GM23338 (cell line): ENCODE data around the gene RBM38. TPM values are rescaled to one million over a fixed set of nuclear protein-coding genes. Genes with fewer than 3 reads are reported as not detected.

Experiments used
- ATAC-seq: fragments of 200-7000 bp; cut with Tn5 transposase; 3 replicates; pipeline ENCODE4 v1.9.1; 2020
- DNase-seq: peaks from one replicate; pipeline ENCODE4 v3.0.0-alpha.2; 2015; ENCODE audit warnings: low spot score
- H2AFZ ChIP-seq: fragments of 200-600 bp; sonication (generic); 2 replicates; pipeline ENCODE4 v1.8.0; 2016; ENCODE audit warnings: antibody characterized with exemption, mild to moderate bottlenecking, moderate library complexity
- H3F3A ChIP-seq: fragments of 200-600 bp; sonication (generic); replicated peaks from 2 replicates; pipeline ENCODE4 v1.8.0; 2017; ENCODE audit warnings: antibody characterized with exemption, mixed run types, low read depth
- H3K27ac ChIP-seq: fragments of 200-600 bp; sonication (generic); 2 replicates; pipeline ENCODE4 v1.6.1; 2016; ENCODE audit warnings: low read depth
- H3K27me3 ChIP-seq: fragments of 200-600 bp; sonication (generic); 2 replicates; pipeline ENCODE4 v1.8.0; 2016; ENCODE audit warnings: mild to moderate bottlenecking, mixed run types, moderate library complexity; ENCODE audit not compliant: insufficient read depth
- H3K36me3 ChIP-seq: fragments of 200-600 bp; sonication (generic); 2 replicates; pipeline ENCODE4 v1.8.0; 2016; ENCODE audit warnings: mild to moderate bottlenecking; ENCODE audit not compliant: insufficient read depth
- H3K4me1 ChIP-seq: fragments of 200-600 bp; sonication (generic); 2 replicates; pipeline ENCODE4 v1.8.0; 2016; ENCODE audit warnings: mild to moderate bottlenecking, moderate library complexity; ENCODE audit not compliant: insufficient read depth
- H3K4me2 ChIP-seq: fragments of 200-600 bp; sonication (generic); 2 replicates; pipeline ENCODE4 v1.7.1; 2017; ENCODE audit warnings: mixed run types
- H3K4me3 ChIP-seq: fragments of 200-600 bp; sonication (generic); 2 replicates; pipeline ENCODE4 v1.6.1; 2016; ENCODE audit warnings: mixed run types
- H3K79me2 ChIP-seq: fragments of 200-600 bp; sonication (generic); replicated peaks from 2 replicates; pipeline ENCODE4 v1.8.0; 2017; ENCODE audit warnings: mild to moderate bottlenecking; ENCODE audit not compliant: insufficient read depth
- H3K9me2 ChIP-seq: fragments of 200-600 bp; sonication (generic); 2 replicates; pipeline ENCODE4 v1.8.0; 2017; ENCODE audit not compliant: insufficient read depth
- H4K20me1 ChIP-seq: fragments of 200-600 bp; sonication (generic); replicated peaks from 2 replicates; pipeline ENCODE4 v1.8.0; 2017; ENCODE audit warnings: mild to moderate bottlenecking; ENCODE audit not compliant: insufficient read depth
- H3K27ac Mint-ChIP-seq: 2 replicates; pipeline ENCODE4 v1.8.0; 2020; ENCODE audit warnings: inconsistent platforms, mild to moderate bottlenecking, moderate library complexity, mixed read lengths
- H3K27me3 Mint-ChIP-seq: 3 replicates; pipeline ENCODE4 v1.8.0; 2022; ENCODE audit warnings: low read depth, mild to moderate bottlenecking, moderate library complexity, mixed read lengths, inconsistent platforms; ENCODE audit not compliant: insufficient read depth, poor library complexity
- H3K36me3 Mint-ChIP-seq: 3 replicates; pipeline ENCODE4 v1.8.0; 2021; ENCODE audit warnings: low read depth, mild to moderate bottlenecking, inconsistent platforms, moderate library complexity, mixed read lengths
- H3K4me1 Mint-ChIP-seq: 3 replicates; pipeline ENCODE4 v1.8.0; 2020; ENCODE audit warnings: mild to moderate bottlenecking, inconsistent platforms, mixed read lengths
- H3K4me3 Mint-ChIP-seq: 3 replicates; pipeline ENCODE4 v1.8.0; 2021; ENCODE audit warnings: moderate library complexity, mild to moderate bottlenecking, inconsistent platforms, mixed read lengths
- H3K9me3 Mint-ChIP-seq: 3 replicates; pipeline ENCODE4 v1.8.0; 2020; ENCODE audit warnings: moderate library complexity, mild to moderate bottlenecking, inconsistent platforms, mixed read lengths
- CREB1 ChIP-seq: fragments of 250-450 bp; sonication (Bioruptor Pico); IDR thresholded peaks from 2 replicates; pipeline ENCODE4 v1.5.0; 2020; ENCODE audit warnings: low read depth, mild to moderate bottlenecking, moderate library complexity
- ETS1 ChIP-seq: IDR thresholded peaks from 2 replicates; pipeline ENCODE4 v1.6.1; 2016; ENCODE audit warnings: antibody characterized with exemption
- EZH2 ChIP-seq: fragments of 200-600 bp; sonication (generic); IDR thresholded peaks from one replicate; pipeline ENCODE4 v1.8.0; 2017; ENCODE audit warnings: antibody characterized with exemption, mild to moderate bottlenecking, low read depth; ENCODE audit not compliant: unreplicated experiment
- POLR2AphosphoS5 ChIP-seq: IDR thresholded peaks from 2 replicates; pipeline ENCODE4 v1.6.1; 2016; ENCODE audit warnings: antibody characterized with exemption, low read depth
- STAT1 ChIP-seq: IDR thresholded peaks from one replicate; pipeline ENCODE4 v1.6.1; 2016; ENCODE audit warnings: antibody characterized with exemption; ENCODE audit not compliant: unreplicated experiment
- ZNF114 ChIP-seq: fragments of 250-450 bp; sonication (Bioruptor Pico); IDR thresholded peaks from 2 replicates; pipeline ENCODE4 v1.5.0; 2020; ENCODE audit warnings: mild to moderate bottlenecking, moderate library complexity
- ZNF331 ChIP-seq: fragments of 250-450 bp; sonication (Bioruptor Pico); IDR thresholded peaks from 2 replicates; pipeline ENCODE4 v1.5.0; 2020; ENCODE audit warnings: low read depth, mild to moderate bottlenecking, moderate library complexity
- polyA plus RNA-seq: library from polyadenylated mRNA; unstranded; fragments of >200 nt; fragmentation: Nextera tagmentation; extraction: Ambion mirVana; gene quantifications from 2 replicates; pipeline ENCODE4 v1.2.1, GENCODE V29; 2016
- total RNA-seq: library from RNA; depleted of rRNA; stranded (reverse); fragments of >200 nt; shearing (Covaris generic); gene quantifications from 2 replicates; pipeline ENCODE4 v1.2.3, GENCODE V29; 2014
- TF ChIP-seq, protein P1 (sequence below): fragments of 250-450 bp; sonication (Bioruptor Pico); IDR thresholded peaks from 2 replicates; pipeline ENCODE4 v1.5.0; 2020; ENCODE audit warnings: mild to moderate bottlenecking, moderate library complexity

RBM38 gene
- total and polyA plus RNA-seq, 2 experiments from 2014 or later = 22.9 to 80.5 TPM

- peaks cover 88% of the 10 kb centered on the region for H3K79me2 ChIP-seq
- no peaks in the 10 kb centered on the region for H3K9me2 ChIP-seq
- Mint-ChIP-seq H3K27ac (no peak overlapping the region), H3K36me3 (peaks cover 67% of the 10 kb centered on the region), H3K27me3 (peaks cover 5% of the 10 kb centered on the region), H3K4me1 (peaks cover 28% of the 10 kb centered on the region), H3K9me3 (no peaks in the 10 kb centered on the region), H3K4me3 (no peak overlapping the region)
- peaks cover 7% of the 10 kb centered on the region; the same call in 1 of the 2 replicates for H3K36me3 ChIP-seq
- DNase-seq (no peak), ATAC-seq (no peak)
- H2AFZ ChIP-seq = no peak overlapping the region
- H3K4me2 ChIP-seq = no peak overlapping the region
- H3K4me1 ChIP-seq = no peaks in the 10 kb centered on the region
- no peaks in the 10 kb centered on the region for H3K27me3 ChIP-seq
- no peaks in the 10 kb centered on the region for H3F3A ChIP-seq
- no peak overlapping the region for H3K27ac ChIP-seq
- H4K20me1 ChIP-seq = peaks cover 19% of the 10 kb centered on the region
- H3K4me3 ChIP-seq = no peak overlapping the region
- no peak for TF ChIP-seq EZH2
Observed at GRCh38 chr20:57398231-57398821, 7.1 kb downstream of the RBM38 start.

DNA sequence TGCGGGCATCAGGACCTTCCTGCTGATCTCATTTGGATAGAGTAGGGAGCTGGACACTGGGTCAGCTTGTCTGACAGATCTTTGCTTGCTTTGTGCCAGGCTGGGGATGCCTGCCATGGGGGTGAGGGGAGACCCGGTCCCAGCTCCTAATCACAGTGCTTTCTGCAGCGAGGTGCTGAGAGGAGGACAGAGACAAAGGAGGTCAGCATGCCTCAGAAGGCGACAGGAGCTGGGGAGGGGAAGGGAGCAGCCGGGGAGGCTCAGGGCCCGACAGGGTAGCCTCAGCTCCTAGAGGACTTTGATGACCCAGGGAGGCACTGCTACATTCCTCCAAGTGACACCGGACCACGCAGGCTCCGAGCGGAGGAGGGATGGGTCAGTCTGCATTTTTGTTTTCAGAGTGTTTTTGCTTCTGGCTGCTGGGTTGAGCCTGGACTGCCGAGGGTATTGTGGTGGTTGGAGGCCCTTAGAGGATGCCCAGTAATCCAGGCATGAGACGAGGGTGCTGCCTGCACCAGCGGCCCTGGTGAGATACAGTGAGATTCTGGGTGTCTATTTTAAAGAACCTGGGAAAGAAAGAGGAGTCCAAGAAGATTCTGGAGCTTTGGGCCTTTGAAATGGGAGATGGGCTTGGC, 7.8 kb downstream of the RBM38 start:
- H3F3A ChIP-seq = no peaks in the 10 kb centered on the region
- H3K36me3 ChIP-seq = 0 out of 2 replicates have a peak, but pooled peaks cover 6% of the 10 kb centered on the region
- no peaks in the 10 kb centered on the region for H3K9me3 Mint-ChIP-seq
- H3K4me3 Mint-ChIP-seq = no peak overlapping the region
- TF ChIP-seq POLR2AphosphoS5 (no peak), CREB1 (CRISPR knock-in tag) (no peak)
- H3K4me3 ChIP-seq = no peak overlapping the region
- no peaks in the 10 kb centered on the region for H3K4me1 ChIP-seq
- H3K27ac ChIP-seq = no peak overlapping the region
- peaks cover 21% of the 10 kb centered on the region for H3K4me1 Mint-ChIP-seq
- H3K27me3 ChIP-seq = no peaks in the 10 kb centered on the region
- H2AFZ ChIP-seq = no peak overlapping the region
- peak overlapping the region; percentile 85 for H3K27ac Mint-ChIP-seq
- no peak overlapping the region for H3K4me2 ChIP-seq
- DNase-seq = no peak
- no peaks in the 10 kb centered on the region for H3K9me2 ChIP-seq
- H3K36me3 Mint-ChIP-seq = peaks cover 64% of the 10 kb centered on the region
- peaks cover 81% of the 10 kb centered on the region for H3K79me2 ChIP-seq
- H3K27me3 Mint-ChIP-seq = peaks cover 7% of the 10 kb centered on the region
- peaks cover 14% of the 10 kb centered on the region for H4K20me1 ChIP-seq
- ATAC-seq = no peak

DNA sequence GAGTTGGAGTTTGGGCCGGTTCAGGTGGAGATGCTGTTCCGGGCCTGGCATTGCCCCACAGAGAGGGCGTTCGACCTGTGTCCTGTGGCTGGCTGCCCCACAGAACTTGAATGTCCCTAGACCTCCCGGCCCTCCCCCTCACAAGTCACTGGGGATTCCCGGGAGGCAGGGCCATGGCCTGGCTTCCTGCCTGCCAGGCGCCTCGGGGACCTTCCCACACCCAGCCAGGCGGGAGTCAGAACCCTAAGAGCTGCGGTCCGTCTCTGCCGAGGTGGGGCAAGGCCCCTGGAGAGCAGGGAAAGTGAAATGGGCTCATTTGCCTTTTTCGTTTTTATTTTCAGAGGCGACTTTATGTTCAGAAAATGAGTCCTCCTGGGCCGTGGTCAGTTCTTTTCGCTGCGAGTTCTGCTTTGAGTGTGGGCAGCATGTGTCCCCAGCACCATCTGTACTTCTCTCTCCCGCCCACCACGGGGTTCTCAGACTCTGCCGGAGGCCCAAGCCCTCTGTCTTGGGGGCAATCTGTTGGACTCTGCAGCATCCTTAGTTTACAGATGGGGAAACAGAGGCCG, 8.5 kb downstream of the RBM38 start:
- H3K36me3 Mint-ChIP-seq = peaks cover 61% of the 10 kb centered on the region
- H3F3A ChIP-seq = no peaks in the 10 kb centered on the region
- H3K4me1 Mint-ChIP-seq = peaks cover 16% of the 10 kb centered on the region
- no peak overlapping the region for H3K4me3 Mint-ChIP-seq
- 0 out of 2 replicates have a peak, but pooled peaks cover 6% of the 10 kb centered on the region for H3K36me3 ChIP-seq
- peaks cover 13% of the 10 kb centered on the region for H4K20me1 ChIP-seq
- H3K4me1 ChIP-seq = no peaks in the 10 kb centered on the region
- H3K4me2 ChIP-seq = no peak overlapping the region
- H3K27ac ChIP-seq = no peak overlapping the region
- no peaks in the 10 kb centered on the region for H3K9me2 ChIP-seq
- no peak for DNase-seq
- no peak for ATAC-seq
- peak overlapping the region; percentile 80; the same call in 1 of the 2 replicates for H3K27ac Mint-ChIP-seq
- H3K27me3 ChIP-seq = no peaks in the 10 kb centered on the region
- no peak overlapping the region for H3K4me3 ChIP-seq
- no peaks in the 10 kb centered on the region for H3K9me3 Mint-ChIP-seq
- H3K27me3 Mint-ChIP-seq = peaks cover 7% of the 10 kb centered on the region
- H3K79me2 ChIP-seq = peaks cover 75% of the 10 kb centered on the region
- no peak overlapping the region for H2AFZ ChIP-seq
- TF ChIP-seq EZH2 (no peak), CREB1 (CRISPR knock-in tag) (no peak), ZNF114 (CRISPR knock-in tag) (no peak), ZNF331 (CRISPR knock-in tag) (no peak), ETS1 (no peak), STAT1 (no peak)
- TF ChIP-seq, protein P1, sequence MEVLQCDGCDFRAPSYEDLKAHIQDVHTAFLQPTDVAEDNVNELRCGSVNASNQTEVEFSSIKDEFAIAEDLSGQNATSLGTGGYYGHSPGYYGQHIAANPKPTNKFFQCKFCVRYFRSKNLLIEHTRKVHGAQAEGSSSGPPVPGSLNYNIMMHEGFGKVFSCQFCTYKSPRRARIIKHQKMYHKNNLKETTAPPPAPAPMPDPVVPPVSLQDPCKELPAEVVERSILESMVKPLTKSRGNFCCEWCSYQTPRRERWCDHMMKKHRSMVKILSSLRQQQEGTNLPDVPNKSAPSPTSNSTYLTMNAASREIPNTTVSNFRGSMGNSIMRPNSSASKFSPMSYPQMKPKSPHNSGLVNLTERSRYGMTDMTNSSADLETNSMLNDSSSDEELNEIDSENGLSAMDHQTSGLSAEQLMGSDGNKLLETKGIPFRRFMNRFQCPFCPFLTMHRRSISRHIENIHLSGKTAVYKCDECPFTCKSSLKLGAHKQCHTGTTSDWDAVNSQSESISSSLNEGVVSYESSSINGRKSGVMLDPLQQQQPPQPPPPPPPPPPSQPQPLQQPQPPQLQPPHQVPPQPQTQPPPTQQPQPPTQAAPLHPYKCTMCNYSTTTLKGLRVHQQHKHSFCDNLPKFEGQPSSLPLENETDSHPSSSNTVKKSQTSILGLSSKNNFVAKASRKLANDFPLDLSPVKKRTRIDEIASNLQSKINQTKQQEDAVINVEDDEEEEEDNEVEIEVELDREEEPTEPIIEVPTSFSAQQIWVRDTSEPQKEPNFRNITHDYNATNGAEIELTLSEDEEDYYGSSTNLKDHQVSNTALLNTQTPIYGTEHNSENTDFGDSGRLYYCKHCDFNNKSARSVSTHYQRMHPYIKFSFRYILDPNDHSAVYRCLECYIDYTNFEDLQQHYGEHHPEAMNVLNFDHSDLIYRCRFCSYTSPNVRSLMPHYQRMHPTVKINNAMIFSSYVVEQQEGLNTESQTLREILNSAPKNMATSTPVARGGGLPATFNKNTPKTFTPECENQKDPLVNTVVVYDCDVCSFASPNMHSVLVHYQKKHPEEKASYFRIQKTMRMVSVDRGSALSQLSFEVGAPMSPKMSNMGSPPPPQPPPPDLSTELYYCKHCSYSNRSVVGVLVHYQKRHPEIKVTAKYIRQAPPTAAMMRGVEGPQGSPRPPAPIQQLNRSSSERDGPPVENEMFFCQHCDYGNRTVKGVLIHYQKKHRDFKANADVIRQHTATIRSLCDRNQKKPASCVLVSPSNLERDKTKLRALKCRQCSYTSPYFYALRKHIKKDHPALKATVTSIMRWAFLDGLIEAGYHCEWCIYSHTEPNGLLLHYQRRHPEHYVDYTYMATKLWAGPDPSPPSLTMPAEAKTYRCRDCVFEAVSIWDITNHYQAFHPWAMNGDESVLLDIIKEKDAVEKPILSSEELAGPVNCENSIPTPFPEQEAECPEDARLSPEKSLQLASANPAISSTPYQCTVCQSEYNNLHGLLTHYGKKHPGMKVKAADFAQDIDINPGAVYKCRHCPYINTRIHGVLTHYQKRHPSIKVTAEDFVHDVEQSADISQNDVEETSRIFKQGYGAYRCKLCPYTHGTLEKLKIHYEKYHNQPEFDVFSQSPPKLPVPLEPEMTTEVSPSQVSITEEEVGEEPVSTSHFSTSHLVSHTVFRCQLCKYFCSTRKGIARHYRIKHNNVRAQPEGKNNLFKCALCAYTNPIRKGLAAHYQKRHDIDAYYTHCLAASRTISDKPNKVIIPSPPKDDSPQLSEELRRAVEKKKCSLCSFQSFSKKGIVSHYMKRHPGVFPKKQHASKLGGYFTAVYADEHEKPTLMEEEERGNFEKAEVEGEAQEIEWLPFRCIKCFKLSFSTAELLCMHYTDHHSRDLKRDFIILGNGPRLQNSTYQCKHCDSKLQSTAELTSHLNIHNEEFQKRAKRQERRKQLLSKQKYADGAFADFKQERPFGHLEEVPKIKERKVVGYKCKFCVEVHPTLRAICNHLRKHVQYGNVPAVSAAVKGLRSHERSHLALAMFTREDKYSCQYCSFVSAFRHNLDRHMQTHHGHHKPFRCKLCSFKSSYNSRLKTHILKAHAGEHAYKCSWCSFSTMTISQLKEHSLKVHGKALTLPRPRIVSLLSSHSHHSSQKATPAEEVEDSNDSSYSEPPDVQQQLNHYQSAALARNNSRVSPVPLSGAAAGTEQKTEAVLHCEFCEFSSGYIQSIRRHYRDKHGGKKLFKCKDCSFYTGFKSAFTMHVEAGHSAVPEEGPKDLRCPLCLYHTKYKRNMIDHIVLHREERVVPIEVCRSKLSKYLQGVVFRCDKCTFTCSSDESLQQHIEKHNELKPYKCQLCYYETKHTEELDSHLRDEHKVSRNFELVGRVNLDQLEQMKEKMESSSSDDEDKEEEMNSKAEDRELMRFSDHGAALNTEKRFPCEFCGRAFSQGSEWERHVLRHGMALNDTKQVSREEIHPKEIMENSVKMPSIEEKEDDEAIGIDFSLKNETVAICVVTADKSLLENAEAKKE (CRISPR knock-in tag) = no peak
